GM18951 (cell line): ENCODE data around the gene IFNA5.

Experiments used
- POLR2A ChIP-seq: IDR thresholded peaks from 4 replicates; pipeline ENCODE4 v1.6.1; 2011; ENCODE audit warnings: mild to moderate bottlenecking; ENCODE audit not compliant: insufficient read length, insufficient read depth; ENCODE audit errors: extremely low read depth
- in situ Hi-C: fragments of 300-500 bp; cut with MboI; formaldehyde crosslinking; loops from one replicate; pipeline ENCODE4 v1.12.0; 2022; ENCODE audit warnings: low sequenced_read_pairs, mixed read lengths, inconsistent platforms; ENCODE audit not compliant: unreplicated experiment

Gene IFNA5

GRCh38 chr9:21305213-21305612 lies at the start of gene IFNA5:
Gene IFNA5, minus strand, starts transcription at chr9:21305313. Its CDS starts 57 bp downstream, at chr9:21305256.
- TF ChIP-seq POLR2A: no peak
- in situ Hi-C loops: loop anchor here (5.0 to 25.0 kb wide), 2 partner anchors 53 to 482 kb away; no protein-coding TSS in a partner anchor

GRCh38 chr9:21350787-21351186 lies 45.7 kb upstream of the IFNA5 start, which contains the start of gene IFNA6:
Gene IFNA6, minus strand, starts transcription at chr9:21350887. Its CDS starts 0 bp downstream, at chr9:21350887.
- no peak for TF ChIP-seq POLR2A
- in situ Hi-C loops: no loop called here

- no peak for TF ChIP-seq POLR2A
- in situ Hi-C loops: no loop called here
These were observed 43.4 kb upstream of the IFNA5 start for GRCh38 chr9:21348430-21348970.

DNA sequence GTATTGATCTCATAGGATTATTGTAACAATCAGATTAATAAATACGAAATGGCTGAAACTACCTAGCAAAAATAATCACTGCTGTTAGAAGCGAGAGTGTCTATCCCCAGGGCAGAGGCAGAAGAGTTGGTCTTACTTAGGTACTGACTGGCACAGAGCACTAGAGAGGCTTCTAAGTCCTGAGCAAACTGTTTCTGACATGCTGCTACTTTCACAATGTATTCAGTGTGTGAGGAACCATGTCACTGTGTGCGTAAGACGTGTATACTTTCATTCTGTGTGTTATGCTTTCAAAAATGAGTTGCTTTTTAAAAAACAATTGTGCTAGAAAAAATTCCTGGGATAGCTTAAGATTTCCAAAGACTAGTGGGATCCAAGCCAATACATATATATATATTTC lies 35.6 kb upstream of the IFNA5 start:
- in situ Hi-C loops: no loop called here
- no peak for TF ChIP-seq POLR2A

- in situ Hi-C loops: no loop called here
These were observed 31.3 kb upstream of the IFNA5 start for GRCh38 chr9:21336457-21336856.

GRCh38 chr9:21334701-21335632 lies 29.9 kb upstream of the IFNA5 start, which contains the start of gene KLHL9:
Gene KLHL9, minus strand, starts transcription at chr9:21335404. Its CDS starts 545 bp downstream, at chr9:21334859.
- in situ Hi-C loops: loop anchor here (5.0 kb wide), 1 partner anchor 62 kb away; no protein-coding TSS in a partner anchor
- peak; percentile 81 for TF ChIP-seq POLR2A

More at GRCh38 chr9:21336457-21336856, 31.3 kb upstream of the IFNA5 start:
- TF ChIP-seq POLR2A: no peak

DNA sequence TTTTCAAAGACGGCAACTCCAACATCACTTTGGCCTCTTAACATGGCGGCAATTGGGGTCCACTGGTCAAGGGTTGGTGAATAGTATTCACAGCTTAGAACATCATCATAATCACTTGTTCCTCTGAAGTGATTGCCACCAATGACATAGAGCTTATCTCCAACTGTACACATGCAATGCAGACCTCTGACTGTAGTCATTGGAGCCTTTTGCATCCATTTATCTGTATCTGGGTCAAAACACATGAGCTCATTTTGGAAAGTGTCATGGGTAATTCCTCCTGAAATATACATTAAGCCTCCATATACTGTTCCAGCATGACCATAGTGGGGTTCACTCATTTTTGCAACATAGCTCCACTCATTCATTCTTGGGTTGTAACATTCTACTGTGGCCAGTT lies 28.1 kb upstream of the IFNA5 start:
- no peak for TF ChIP-seq POLR2A
- in situ Hi-C loops: loop anchor here (5.0 kb wide), 1 partner anchor 64 kb away; no protein-coding TSS in a partner anchor

DNA sequence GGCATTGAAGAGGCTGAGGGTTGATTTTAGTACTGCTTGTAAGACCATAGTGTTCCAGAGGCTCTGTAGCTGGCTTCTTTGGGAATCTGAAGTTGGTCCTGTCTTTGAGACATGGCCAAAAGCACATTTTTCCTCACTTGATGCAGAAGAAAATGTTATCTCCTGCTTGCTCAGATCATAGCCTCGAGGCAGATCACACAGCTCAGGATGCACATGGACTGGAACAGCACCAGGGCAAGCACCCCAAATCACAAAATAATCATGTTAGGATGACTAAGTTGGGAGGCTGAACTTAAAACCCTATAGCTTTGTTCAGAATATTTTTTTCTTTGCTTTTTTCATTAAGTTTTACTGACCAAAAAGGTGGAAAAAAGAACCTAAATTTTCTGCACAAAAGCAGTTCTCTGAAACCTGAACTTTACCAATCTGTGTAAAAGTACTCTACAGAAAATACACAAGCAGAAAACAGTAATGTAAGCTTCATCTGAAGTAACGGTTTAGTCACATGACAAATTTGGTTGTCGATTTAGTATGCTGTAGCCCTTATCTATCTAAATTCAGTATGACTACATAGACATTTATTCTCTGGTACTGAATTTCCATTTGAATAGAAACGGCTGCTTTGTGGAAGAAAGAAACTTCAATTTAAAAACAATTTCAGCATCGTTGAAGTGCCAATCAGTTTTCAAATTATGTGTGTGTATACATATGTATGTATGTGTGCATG lies 26.7 kb upstream of the IFNA5 start:
- in situ Hi-C loops: loop anchor here (5.0 kb wide), 1 partner anchor 65 kb away; no protein-coding TSS in a partner anchor
- no peak for TF ChIP-seq POLR2A

- no peak for TF ChIP-seq POLR2A
- in situ Hi-C loops: loop anchor here (10.0 kb wide), 1 partner anchor 128 kb away; no protein-coding TSS in a partner anchor
These were observed 21.5 kb upstream of the IFNA5 start for GRCh38 chr9:21326526-21327139.

GRCh38 chr9:21324047-21324446 lies 18.9 kb upstream of the IFNA5 start:
- in situ Hi-C loops: loop anchor here (10.0 to 25.0 kb wide), 2 partner anchors 131 to 463 kb away; no protein-coding TSS in a partner anchor

GRCh38 chr9:21322911-21323461 lies 17.9 kb upstream of the IFNA5 start:
- in situ Hi-C loops: loop anchor here (10.0 to 25.0 kb wide), 2 partner anchors 132 to 464 kb away; no protein-coding TSS in a partner anchor
- TF ChIP-seq POLR2A: no peak

More at GRCh38 chr9:21324047-21324446, 18.9 kb upstream of the IFNA5 start:
- no peak for TF ChIP-seq POLR2A

DNA sequence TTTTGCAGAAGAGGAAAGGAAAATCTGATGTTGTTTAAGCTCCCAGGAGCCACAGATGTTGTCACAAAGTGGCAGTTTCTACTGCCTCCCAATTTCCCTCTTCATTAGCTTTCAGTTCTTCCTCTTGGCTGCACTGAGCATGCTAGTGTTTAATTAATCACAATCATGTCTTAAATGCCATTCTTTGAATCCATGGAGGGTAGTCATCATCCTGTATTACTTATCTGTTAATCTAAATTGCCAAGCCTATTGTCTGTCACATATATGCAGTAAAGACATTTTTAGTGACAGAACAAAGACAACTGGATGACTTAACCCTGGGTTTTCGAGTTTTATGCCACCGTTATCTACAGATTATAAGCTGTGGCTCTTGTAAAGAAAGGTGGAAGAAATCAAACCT lies 15.4 kb upstream of the IFNA5 start:
- in situ Hi-C loops: loop anchor here (10.0 to 25.0 kb wide), 2 partner anchors 134 to 467 kb away; no protein-coding TSS in a partner anchor
- no peak for TF ChIP-seq POLR2A
